CD14-positive monocyte (primary cell): ENCODE results near the gene TPSG1. TPM values are rescaled to one million over a fixed set of nuclear protein-coding genes. Genes with fewer than 3 reads are reported as not detected.

Source experiments
- DNase-seq, 3 donors: peaks; one replicate each; pipeline ENCODE4 v3.0.0-alpha.2; 2011 to 2022
- H2AFZ ChIP-seq: 2 replicates; pipeline ENCODE4 v1.6.0; 2012; ENCODE audit warnings: mild to moderate bottlenecking, low read depth, low read length, inconsistent platforms; ENCODE audit not compliant: insufficient read depth, poor library complexity, severe bottlenecking
- H3K27ac ChIP-seq, 2 donors: 1 replicate in 1 of 2; 2 replicates in 1 of 2; pipeline ENCODE4 v1.5.1; 2012 to 2013; ENCODE audit warnings: low read length in 2 of 2, control low read depth in 1 of 2, inconsistent platforms in 1 of 2, low read depth in 1 of 2, mild to moderate bottlenecking in 1 of 2
- H3K27me3 ChIP-seq, 2 donors: one replicate each; pipeline versions ENCODE4 v1.6.0 to v1.6.1; 2011 to 2013; ENCODE audit warnings: low read length in 2 of 2; ENCODE audit not compliant: control insufficient read depth in 2 of 2, insufficient read depth in 2 of 2
- H3K36me3 ChIP-seq, 2 donors: replicated peaks in 1 of 2; 1 replicate in 1 of 2; 2 replicates in 1 of 2; pipeline versions ENCODE4 v1.5.1 to v1.6.1; 2012 to 2013; ENCODE audit warnings: low read length in 2 of 2, control low read depth in 1 of 2, inconsistent platforms in 1 of 2, mild to moderate bottlenecking in 1 of 2; ENCODE audit not compliant: insufficient read depth in 2 of 2, control insufficient read depth in 1 of 2
- H3K4me1 ChIP-seq, 2 donors: 1 replicate in 1 of 2; 2 replicates in 1 of 2; pipeline versions ENCODE4 v1.5.1 to v1.6.1; 2012 to 2013; ENCODE audit warnings: low read length in 2 of 2, control low read depth in 1 of 2, inconsistent platforms in 1 of 2, mild to moderate bottlenecking in 1 of 2, moderate library complexity in 1 of 2; ENCODE audit not compliant: insufficient read depth in 2 of 2, control insufficient read depth in 1 of 2
- H3K4me2 ChIP-seq: replicated peaks from 2 replicates; pipeline ENCODE3; 2012; ENCODE audit warnings: low read length, moderate library complexity, mild to moderate bottlenecking; ENCODE audit not compliant: poor library complexity, severe bottlenecking; ENCODE audit errors: extremely low read depth
- H3K4me3 ChIP-seq, 3 experiments: fragments of 200-600 bp in 1 of 3; sonication (generic) in 1 of 3; replicated peaks in 1 of 3; 1 replicate in 2 of 3; 2 replicates in 1 of 3; pipeline ENCODE4 v1.5.1; 2011 to 2013; ENCODE audit warnings: low read length in 3 of 3, mild to moderate bottlenecking in 3 of 3, control low read depth in 2 of 3, low read depth in 2 of 3, inconsistent platforms in 1 of 3, moderate library complexity in 1 of 3
- H3K79me2 ChIP-seq: 2 replicates; pipeline ENCODE4 v1.6.0; 2012; ENCODE audit warnings: mild to moderate bottlenecking, control low read depth, inconsistent platforms, low read length, moderate library complexity; ENCODE audit not compliant: insufficient read depth
- H3K9ac ChIP-seq: 2 replicates; pipeline ENCODE4 v1.6.0; 2017; ENCODE audit warnings: low read length, mild to moderate bottlenecking; ENCODE audit not compliant: insufficient read depth, poor library complexity, severe bottlenecking
- H3K9me3 ChIP-seq, 2 donors: replicated peaks in 1 of 2; 1 replicate in 1 of 2; 2 replicates in 1 of 2; pipeline versions ENCODE4 v1.5.1 to v1.6.1; 2012 to 2013; ENCODE audit warnings: low read length in 2 of 2, control low read depth in 1 of 2; ENCODE audit not compliant: control insufficient read depth in 1 of 2, insufficient read depth in 1 of 2
- H4K20me1 ChIP-seq: 2 replicates; pipeline ENCODE4 v1.6.0; 2012; ENCODE audit warnings: mild to moderate bottlenecking, low read length, control low read depth, moderate library complexity; ENCODE audit not compliant: insufficient read depth
- H3K27ac Mint-ChIP-seq, 7 donors: one replicate each; pipeline ENCODE4 v1.8.0; 2020; ENCODE audit warnings: mild to moderate bottlenecking in 7 of 7, mixed read lengths in 7 of 7, moderate library complexity in 6 of 7, inconsistent platforms in 2 of 7
- H3K27me3 Mint-ChIP-seq, 3 donors: one replicate each; pipeline ENCODE4 v1.8.0; 2021 to 2022; ENCODE audit warnings: low read depth in 3 of 3, mild to moderate bottlenecking in 3 of 3, mixed read lengths in 3 of 3, moderate library complexity in 3 of 3, inconsistent platforms in 1 of 3
- H3K36me3 Mint-ChIP-seq, 2 donors: one replicate each; pipeline ENCODE4 v1.8.0; 2020; ENCODE audit warnings: mixed read lengths in 2 of 2, inconsistent platforms in 1 of 2, mild to moderate bottlenecking in 1 of 2
- H3K4me1 Mint-ChIP-seq: one replicate; pipeline ENCODE4 v1.8.0; 2020; ENCODE audit warnings: mild to moderate bottlenecking, mixed read lengths
- H3K4me3 Mint-ChIP-seq, 2 donors: one replicate each; pipeline ENCODE4 v1.8.0; 2020; ENCODE audit warnings: mild to moderate bottlenecking in 2 of 2, mixed read lengths in 2 of 2, moderate library complexity in 1 of 2
- H3K9me3 Mint-ChIP-seq, 7 donors: one replicate each; pipeline ENCODE4 v1.8.0; 2020 to 2022; ENCODE audit warnings: mixed read lengths in 7 of 7, mild to moderate bottlenecking in 6 of 7, moderate library complexity in 6 of 7, inconsistent platforms in 2 of 7
- CTCF ChIP-seq: fragments of 200-600 bp; IDR thresholded peaks from one replicate; pipeline ENCODE4 v1.8.0; 2022; ENCODE audit warnings: antibody characterized with exemption, mild to moderate bottlenecking
- WGBS: methylation state at CpG from one replicate; pipeline ENCODE4 v1.1.5; 2013; ENCODE audit warnings: missing lambda C conversion rate; ENCODE audit not compliant: insufficient coverage; 5-methylcytosine and 5-hydroxymethylcytosine counted together
- intact Hi-C, 2 donors: fragments of 100-400 bp; cut with micrococcal nuclease; formaldehyde crosslinking; loops; one replicate each; pipeline versions ENCODE4 v1.15.0 to v1.15.1; 2023
- polyA minus RNA-seq: library from RNA; depleted of rRNA, polyadenylated mRNA; stranded (reverse); fragments of >200 nt; gene quantifications from 2 replicates; pipeline ENCODE4 v1.2.3, GENCODE V29; 2012
- polyA plus RNA-seq, 3 donors: library from polyadenylated mRNA; depleted of rRNA in 1 of 3; unstranded in 2 of 3; stranded (reverse) in 1 of 3; fragments of 300-500 nt in 2 of 3; fragments of >200 nt in 1 of 3; fragmentation: Illumina TruSeq in 2 of 3; gene quantifications; 1 replicate in 2 of 3; 2 replicates in 1 of 3; pipeline ENCODE4 v1.2.3, GENCODE V29; 2012 to 2021
- total RNA-seq, 12 experiments: library from RNA in 1 of 12; stranded (reverse) in 1 of 12; fragments of 120-200 nt in 1 of 12; gene quantifications; one replicate each; pipeline ENCODE4 v1.2.4 and lab custom pipeline; 2013 to 2026; ENCODE audit warnings: mixed read lengths in 6 of 12, inconsistent platforms in 1 of 12

Gene TPSG1
- total RNA-seq (2013), result not detected
- polyA plus RNA-seq (not detected), polyA minus RNA-seq (not detected in 2 replicates), total RNA-seq (lab: John Stamatoyannopoulos, UW) (0 to 0.15 (median 0) reads per million in 11 experiments)

- Mint-ChIP-seq H3K36me3 (no peaks in the 10 kb centered on the region), H3K9me3 (peaks cover 0 to 2% (median 0%) of the 10 kb centered on the region in 7 donors), H3K4me3 (no peak within 1 kb of the TSS), H3K4me1 (no peaks in the 10 kb centered on the region), H3K27me3 (peaks cover 0 to 3% (median 0%) of the 10 kb centered on the region in 3 donors), H3K27ac (no peak within 1 kb of the TSS)
- no peak for DNase-seq
- Histone ChIP-seq H3K79me2 (no peaks in the 10 kb centered on the region), H3K27me3 (no peaks in the 10 kb centered on the region), H3K4me2 (no peak within 1 kb of the TSS), H3K9ac (no peak within 1 kb of the TSS), H3K4me3 (no peak within 1 kb of the TSS), H3K36me3 (no peaks in the 10 kb centered on the region), H2AFZ (no peak within 1 kb of the TSS), H3K27ac (no peak within 1 kb of the TSS), H4K20me1 (no peaks in the 10 kb centered on the region), H3K9me3 (no peaks in the 10 kb centered on the region), H3K4me1 (no peaks in the 10 kb centered on the region)
- TF ChIP-seq CTCF, result no peak
- 83% methylated on average over 5 of the region's 10 CpGs for WGBS
- intact Hi-C loops, result no loop called here
Measured at GRCh38 chr16:1225051-1225451, at the start of gene TPSG1. Gene TPSG1, minus strand, starts transcription at chr16:1225268. Its CDS starts 16 bp downstream, at chr16:1225252.

- WGBS, result no CpG with 5 or more reads among the region's 7 CpGs
- peaks cover 16 to 34% (median 20%) of the 10 kb centered on the region in 3 donors for H3K27me3 Mint-ChIP-seq
- no peak overlapping the region for H3K4me3 Mint-ChIP-seq
Measured at GRCh38 chr16:1274767-1275166, 49.7 kb upstream of the TPSG1 start.

More at GRCh38 chr16:1274767-1275166, 49.7 kb upstream of the TPSG1 start:
- H3K4me1 Mint-ChIP-seq, result no peaks in the 10 kb centered on the region
- H2AFZ ChIP-seq, result no peak overlapping the region
- no peaks in the 10 kb centered on the region for H3K79me2 ChIP-seq
- no peaks in the 10 kb centered on the region for H3K36me3 ChIP-seq
- H3K9me3 Mint-ChIP-seq, result peaks cover 0 to 10% (median 3%) of the 10 kb centered on the region in 7 donors
- no peak overlapping the region for H3K4me2 ChIP-seq
- intact Hi-C loops, result no loop called here
- H3K9me3 ChIP-seq, result no peaks in the 10 kb centered on the region
- H3K4me3 ChIP-seq, result no peak overlapping the region
- H3K36me3 Mint-ChIP-seq, result no peaks in the 10 kb centered on the region
- TF ChIP-seq CTCF, result no peak
- H3K27ac Mint-ChIP-seq, result no peak overlapping the region
- no peak for DNase-seq
- no peaks in the 10 kb centered on the region for H3K4me1 ChIP-seq
- H3K27ac ChIP-seq, result no peak overlapping the region
- H3K9ac ChIP-seq, result no peak overlapping the region
- no peaks in the 10 kb centered on the region for H3K27me3 ChIP-seq
- no peaks in the 10 kb centered on the region for H4K20me1 ChIP-seq
